GM18520 (cell line): ENCODE measurements around the gene SATB2.

Experiments used
- ATAC-seq: cut with Tn5 transposase; IDR thresholded peaks from one replicate; pipeline ENCODE4 v1.9.1; 2021; ENCODE audit not compliant: unreplicated experiment

The SATB2 gene

DNA sequence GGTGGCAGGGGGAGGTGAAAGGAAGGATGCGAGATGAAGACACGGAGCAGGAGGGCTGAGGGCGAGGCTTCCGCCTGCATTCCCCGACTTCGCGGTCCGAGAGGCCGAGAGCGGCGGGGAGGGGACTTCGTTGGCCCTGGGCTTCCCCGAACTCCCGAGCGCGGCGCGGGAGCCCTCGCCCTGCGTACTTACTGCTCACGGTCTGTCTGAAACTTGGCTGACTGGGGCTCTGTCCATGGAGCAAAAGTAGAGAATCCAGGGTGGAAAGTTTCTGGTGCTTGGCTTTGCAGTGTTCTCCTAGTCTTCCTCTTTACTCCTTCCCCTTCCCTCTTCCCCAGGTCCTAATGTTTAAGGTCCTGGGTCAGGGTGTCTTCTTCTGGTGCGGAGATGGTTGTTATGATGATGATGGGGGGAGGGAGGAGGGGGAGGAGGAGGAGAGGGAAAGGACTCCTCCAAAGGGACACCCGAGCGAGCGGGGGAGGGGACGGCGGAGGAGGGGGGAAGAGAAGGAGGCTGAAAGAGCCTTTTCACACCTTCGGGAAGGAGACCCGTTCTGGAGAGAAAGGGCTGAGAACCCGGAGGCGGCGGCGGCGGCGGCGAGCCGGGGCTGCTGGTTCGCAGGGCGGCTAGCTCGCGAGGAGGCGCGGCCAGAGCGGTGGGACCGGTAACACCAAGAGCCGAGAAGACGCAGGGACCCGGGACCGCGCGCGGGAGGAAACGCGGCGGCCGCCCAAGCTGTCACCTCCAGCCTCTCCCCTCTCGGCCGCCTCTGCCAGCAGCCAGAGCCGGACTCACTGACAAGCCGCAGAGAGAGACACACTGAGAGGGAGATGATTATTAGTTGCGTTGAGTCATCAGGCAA is at the start of gene SATB2:
Gene SATB2 (minus strand): TSS at position 793 of the 862 bp plus-strand sequence. CDS start 1,902 bp downstream, outside the sequence.
- no peak for ATAC-seq

DNA sequence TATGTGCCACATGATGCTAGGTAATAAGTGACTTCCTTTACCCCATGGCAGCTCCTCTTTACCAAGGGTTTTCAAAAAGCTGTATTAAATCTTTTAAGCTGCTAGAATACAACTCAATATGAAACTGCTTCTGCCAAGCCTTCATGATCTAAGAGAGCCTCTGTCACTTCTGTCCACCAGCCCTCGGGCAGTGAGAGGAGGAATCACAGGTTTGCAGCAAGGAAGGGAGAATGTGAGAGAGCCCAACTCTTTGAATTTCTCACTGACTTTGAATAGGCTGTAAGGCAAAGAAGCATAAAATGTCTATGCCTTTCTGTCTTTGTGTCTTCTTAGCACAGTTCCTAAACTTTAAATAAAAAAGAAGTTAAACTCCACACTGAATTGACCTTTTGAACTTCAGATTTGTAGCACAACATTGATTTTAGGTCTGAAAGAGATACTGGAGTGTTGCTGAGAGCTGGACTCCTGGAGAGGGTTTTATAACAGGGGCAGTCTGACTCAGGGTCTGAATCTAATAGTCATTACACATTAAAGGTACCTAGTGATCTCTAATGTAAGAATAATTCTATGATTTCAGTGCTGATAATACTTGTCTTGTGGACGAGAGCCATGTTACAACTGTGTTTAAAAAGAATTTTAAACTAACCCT is 48.1 kb upstream of the SATB2 start:
- ATAC-seq, result no peak

DNA sequence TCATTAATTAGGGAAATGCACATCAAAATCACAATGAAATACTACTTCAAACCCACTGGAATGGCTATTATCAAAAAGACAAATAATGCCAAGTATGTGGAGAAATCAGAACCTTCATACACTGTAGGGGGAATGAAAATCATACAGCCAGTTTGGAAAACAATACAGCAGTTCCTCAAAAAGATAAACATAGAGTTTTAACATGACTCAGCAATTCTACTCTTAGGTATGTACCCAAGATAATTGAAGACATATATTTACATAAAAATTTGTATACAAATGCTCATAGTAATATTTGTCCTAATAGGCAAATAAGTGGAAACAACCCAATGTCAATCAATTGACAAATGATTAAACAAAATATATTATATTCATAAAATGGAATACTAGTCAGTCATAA is 45.4 kb upstream of the SATB2 start:
- ATAC-seq, result no peak

DNA sequence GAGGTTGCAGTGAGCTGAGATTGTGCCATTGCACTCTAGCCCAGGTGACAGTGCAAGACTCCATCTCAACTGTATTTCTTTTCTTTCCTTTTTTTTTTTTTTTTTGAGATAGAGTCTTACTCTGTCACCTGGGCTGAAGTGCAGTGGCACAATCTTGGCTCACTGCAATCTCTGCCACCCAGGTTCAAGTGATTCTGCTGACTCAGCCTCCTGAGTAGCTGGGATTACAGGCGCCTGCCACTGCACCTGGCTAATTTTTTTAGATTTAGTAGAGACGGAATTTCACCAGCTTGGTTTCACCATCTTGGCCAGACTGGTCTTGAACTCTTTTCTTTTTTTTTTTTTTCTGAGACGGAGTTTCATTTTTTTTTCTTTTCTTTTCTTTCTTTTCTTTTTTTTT is 41.3 kb upstream of the SATB2 start:
- ATAC-seq, result no peak

DNA sequence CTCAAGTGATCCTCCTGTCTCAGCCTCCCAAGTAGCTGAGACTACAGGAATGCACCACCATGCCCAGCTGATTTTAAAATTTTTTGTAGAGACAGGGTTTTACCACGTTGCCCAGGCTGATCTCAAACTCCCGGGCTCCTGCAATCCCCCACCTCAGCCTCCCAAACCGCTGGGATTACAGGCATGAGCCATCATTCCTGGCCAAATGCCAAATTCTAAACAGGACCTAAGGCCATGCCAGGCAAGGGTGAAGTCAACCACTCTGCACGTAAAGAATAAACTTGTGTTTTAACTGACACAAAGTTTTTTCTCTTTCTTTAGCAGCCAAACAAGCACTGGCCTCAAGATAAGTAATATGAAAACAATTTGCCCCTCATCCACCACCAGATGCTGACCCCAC is 37.4 kb upstream of the SATB2 start:
- ATAC-seq, result no peak

DNA sequence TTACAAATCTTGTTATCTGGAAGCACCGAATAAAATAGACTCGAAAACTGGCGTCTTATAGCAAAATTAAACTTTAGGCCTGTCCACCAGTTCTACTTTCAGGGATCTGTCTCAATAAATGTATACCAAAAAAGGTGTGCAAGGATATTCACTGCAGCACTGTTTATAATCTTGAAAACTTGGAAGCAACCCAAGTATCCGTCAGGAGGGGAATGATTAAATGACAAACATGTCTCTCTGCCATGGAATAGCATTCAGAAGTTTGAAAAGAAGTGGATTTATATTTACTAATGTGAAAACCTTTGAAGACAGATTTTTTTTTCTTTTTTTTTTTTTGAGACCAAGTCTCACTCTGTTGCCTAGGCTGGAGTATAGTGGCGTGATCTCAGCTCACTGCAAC is 32.3 kb upstream of the SATB2 start:
- no peak for ATAC-seq

DNA sequence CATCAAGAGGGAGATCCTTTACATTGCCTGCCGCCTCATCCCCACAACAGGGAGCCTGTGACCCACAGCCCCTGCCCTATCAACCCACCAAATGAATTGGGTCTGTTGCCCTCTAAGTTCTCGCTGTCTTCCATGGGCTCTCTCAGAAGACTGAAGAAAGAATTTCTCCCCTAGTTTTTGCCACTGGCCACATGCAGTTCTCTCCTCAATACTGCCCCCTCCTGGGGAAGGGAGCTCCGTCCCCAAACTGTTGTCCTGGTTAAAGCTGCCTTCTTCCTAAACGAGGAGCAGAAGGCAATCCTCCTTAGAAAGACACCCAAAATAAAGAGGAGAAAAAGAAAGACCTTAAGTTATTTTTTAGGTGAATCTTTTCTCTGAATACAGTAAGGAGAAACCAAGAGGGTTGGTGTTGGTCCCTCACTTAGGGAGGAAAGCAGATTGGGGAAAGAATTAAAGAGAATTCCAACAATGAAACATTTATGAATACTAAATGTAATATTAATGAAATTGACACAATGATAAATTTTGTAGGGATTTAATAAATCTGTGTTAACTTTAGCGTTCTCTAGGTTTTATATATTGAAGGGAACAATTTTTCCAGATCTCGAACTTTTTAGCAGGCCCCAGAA is 31.1 kb upstream of the SATB2 start:
- no peak for ATAC-seq

DNA sequence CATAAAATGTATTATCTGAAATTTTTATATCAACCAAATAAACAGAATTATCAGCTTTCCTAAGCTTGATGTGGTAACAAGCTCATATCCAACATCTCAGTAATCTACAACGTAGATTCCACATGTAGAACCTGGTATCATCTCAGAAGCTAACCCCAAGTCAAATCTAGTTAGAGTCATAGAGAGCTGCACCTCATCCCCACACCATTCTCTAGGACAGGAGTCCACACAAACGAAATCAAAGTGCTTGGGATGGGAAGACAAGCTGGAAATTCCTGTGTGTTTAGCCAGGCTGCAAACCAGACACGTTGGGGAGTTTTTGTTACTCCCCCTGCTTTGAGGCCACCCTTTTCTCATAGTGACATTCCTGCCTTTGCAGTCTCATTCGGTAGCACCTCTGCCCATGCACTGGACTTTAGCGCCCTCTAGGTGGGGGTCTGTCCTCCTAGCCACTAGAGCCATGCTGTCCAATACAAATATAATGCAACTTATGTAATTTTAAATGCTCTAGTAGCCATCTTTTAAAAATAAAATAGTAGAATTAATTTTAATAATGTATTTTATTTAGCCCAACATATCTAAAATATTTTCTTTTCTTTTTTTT is 28.1 kb upstream of the SATB2 start:
- ATAC-seq, result no peak

DNA sequence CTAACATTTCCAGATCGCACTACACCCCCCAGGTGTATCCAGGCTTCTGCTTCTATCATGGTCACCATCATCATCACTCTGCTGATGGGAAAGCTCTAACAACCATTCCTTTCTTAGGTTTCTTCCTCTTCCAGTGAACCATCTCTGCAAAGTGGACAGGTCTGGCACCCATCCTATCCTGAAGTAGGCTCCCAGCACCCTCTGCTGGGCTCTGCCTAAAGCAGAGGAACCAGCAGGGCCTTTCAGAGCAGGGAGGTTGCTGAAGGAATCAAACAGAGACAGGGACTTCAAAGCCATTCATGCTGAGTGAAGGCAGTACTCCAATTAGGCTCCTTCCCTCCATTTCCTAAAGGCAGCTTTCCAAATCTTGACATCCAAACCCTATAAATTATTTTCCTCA is 27.2 kb upstream of the SATB2 start:
- no peak for ATAC-seq

DNA sequence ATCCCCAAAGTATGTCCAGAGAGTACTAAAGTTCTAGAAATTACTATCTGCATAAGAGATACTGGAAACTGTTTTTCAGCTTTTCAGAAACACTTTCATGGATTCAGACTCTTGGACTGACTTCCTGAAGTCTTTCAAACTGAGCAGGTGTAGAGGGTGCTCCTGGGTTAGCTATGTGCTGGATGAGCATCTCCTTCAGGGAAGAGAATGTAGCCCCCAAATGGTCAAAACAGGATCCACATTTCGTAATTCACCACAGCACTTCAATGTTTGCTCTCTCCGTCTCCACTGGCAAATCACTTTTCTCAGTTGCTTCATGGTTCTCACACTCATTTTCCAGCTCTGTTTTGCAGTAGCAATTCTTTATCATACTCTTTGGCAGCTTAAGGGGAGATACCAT is 23.2 kb upstream of the SATB2 start:
- ATAC-seq, result no peak

DNA sequence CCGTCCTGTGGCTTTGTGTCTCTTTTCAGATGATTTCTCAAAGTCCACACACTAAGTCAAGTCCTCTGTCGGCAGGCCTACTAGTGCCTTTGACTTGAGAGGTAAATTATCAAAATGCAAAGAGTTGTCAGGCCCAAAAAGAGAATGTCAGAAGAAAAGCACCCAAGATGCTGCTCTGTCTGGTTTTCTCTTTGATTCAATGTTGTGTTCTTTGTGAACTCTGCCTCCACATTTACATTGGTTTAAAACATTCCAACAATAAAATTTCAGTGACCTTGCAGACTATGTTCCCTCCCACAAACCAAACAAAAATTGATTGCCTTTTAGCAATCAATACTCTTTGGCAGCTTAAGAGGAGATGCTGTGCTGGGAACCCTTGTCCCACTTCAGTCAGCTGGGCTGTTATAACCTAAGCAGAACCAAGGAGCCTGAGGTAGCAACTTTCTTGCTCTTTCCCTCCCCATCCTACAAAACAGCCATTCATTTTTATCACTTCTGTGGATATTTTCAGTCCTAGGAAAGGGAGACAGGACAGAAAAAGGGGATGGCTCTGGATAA is 19.6 kb upstream of the SATB2 start:
- no peak for ATAC-seq

DNA sequence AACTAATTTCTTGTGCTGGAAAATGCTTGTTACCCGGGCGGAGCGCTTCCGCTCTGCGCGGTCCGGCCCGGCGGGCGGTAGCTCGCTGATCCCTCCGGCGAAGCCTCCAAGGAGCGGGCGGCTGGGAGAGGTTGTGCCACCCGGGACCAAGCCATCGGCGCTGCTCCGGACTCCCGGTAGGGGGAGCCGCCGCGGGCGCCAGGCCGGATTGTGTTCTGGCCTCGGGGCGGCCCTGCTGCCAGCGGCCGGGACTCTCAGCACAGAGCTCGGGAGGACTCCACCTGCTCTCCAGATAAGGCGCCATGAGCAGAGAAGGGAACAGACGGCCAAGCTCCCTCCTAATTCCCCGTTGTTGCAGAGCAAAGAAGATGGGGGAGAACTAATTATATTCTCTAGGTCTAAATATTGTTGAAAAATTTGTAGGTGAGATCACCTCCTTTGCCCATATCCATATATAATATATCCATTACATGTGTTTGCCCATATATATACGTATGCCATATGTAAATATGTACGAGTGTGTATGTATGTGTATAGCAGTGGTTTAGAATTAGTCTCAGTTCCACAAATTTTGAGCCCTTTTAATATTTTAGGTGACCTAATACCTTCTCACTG is 13.8 kb upstream of the SATB2 start:
- ATAC-seq, result no peak

DNA sequence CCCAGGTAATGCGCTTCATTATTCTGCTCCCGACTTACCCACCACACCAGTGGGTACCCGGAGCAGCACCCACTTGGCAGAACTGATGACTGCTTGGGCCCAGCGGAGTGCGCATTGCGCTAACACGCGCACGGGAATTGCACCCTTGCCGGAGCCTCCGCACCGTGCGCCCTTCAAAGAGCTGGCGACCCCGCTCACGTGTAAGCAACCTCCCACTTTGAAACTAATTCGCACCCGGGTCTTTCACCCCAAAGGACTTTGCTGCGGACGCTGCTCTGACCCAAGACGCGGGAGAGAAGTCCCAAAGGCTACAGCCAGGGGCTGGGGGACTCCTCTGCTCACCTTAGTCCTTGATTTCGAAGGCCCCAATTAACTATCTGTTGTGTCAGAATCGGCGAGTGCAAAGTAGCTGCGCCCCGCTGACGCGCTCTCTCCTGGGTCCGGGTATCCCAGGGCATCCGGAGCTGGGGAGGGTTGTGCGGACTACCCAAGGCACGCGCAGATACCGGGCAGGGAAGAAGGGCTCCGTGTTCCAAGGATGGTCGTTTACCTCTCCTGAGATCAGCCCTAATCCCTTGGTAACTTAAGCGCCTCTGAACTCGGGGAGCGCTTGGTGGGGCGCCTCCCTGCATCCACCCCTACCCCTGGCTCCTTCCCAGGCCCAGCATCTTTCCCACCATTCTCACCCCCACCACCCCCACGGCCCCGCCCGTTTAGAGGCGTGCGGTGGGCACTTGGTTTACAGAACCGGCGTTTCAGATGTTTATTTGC is 13.1 kb upstream of the SATB2 start:
- no peak for ATAC-seq

DNA sequence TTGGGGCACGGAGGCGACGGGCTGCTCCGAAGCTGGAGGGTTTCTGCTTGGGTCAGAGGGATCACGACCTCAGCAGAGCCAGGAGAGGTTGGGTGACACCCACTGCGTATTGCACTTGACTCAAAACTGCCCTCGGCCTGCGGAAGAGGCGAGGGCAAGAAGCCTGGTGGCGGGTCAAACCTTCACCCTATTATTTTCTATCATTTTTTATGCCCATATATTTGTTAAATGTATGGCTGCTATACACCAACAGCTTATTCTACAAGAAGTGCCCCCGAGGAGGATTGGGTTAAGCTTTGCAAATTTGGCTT is 12.6 kb upstream of the SATB2 start:
- ATAC-seq, result no peak

DNA sequence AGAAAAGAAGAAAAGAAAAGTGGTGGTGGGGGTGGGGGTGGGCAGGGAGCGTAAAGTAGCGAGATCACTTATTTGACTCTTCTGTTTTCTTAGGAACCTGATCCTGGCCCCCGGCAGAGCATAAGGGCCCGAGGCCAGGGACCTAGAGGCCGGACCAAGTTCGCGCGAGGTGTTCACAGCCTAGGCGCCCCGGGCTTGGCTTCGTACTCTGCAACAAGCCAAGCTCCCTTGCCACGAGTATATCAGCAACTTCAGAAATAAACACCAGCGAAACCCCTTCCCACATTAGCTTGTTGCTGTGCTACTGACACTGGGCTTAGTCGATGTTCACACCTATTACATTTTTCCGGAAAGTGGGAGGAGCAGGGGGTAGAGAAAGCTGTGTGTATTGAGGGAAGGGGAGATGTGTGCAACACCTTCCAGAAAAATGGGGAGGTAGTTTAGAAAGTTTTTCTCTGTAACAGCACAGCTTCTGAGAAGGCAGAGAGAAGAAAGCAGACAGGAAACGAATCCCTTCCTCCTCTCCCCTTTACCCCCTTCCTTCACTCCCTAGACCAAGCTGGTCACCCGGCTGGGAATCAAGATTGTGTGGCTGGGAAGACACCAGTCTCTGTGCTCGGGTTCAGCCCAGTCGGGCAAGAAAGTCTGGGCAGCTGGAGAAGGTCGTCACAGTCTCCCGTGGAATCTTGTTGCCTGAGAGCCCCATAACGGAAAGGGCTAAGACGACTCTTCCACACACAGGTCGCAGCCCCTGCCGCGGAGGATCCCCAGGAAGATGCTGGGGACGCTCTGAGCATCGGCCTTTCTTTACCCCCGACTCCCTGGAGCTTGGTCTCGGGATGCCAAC is 12.0 kb upstream of the SATB2 start:
- ATAC-seq, result no peak

DNA sequence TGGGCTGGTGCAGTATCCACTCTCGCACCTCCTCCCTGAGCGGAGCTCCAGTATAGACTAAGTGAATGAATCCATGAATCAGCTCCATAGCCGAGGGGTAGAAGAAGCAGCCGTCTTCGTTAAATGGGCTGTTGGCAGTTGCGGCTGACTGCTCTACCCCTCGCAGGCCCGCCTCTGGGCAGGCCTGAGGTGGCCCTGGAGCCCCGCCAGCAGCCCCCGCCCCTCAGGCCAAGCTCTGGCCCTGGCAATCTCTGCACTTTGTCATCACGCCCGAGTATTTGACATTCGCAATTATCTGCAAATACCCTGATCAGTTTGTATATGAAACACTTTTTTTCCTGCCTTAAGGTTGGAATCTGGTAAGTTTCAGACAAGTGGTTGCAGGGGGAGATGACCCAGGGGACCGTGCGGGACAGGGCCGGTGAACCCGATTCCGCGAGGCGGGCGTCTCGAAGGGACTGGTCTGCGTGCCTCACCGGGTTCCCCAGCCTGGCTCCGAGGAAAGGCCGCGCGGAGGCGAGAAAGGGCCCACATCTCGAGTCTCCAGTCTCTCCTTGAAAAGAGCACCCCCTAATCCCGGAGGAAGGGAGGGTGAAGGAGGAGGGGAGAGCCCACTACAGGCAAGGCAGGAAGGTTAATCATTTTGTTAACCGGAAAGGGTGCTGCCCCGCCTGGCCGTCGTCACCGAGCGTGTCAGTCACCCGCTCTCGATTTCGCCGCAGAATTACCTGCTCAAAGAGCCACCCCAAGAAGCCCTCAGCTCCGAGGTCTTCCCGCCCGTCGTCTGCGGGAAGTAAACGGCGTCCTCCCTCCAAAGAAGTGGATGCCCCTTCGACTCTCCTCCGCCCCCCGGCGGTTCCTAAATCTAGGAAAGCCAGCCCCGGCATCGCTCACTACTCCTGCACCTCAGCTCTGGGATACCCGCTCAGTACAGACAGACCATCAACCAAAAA is 11.1 kb upstream of the SATB2 start:
- ATAC-seq, result no peak

DNA sequence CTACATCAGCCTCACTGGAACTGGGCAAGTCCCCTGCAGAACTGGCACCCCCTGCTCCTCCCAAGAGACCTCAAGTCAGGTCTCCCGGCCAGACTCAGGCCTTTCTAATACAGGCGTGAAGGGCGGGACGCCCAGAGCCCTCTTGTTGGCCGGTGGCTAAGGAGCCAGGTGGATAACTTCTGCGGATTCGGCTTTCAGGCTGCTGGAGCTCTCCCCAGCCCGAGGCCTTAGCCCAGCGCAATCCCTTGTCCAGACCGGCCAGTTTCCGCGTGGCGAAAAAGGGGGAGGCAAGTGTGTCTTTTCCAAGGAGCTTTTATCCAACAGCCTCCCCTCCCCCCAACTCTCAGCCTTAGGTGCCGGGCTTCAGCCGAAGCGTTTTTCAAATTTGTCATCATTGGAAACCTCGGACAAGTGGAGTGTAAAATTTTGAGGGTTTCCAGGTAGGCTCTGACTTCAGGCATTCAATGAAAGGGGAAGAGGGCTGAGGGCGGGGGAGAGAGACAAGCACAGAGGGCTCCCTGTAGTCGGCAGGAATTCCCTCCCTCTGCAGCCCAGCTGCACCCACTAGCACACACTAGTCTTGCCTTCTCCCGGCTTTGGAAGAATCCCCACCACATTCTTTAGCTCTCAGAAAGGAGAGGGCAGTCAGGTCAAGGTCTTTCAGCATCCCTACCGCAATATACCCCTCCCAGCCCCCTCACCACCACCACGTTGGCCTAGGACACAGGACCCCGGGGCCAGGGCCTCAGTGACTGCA is 9.5 kb upstream of the SATB2 start:
- no peak for ATAC-seq

DNA sequence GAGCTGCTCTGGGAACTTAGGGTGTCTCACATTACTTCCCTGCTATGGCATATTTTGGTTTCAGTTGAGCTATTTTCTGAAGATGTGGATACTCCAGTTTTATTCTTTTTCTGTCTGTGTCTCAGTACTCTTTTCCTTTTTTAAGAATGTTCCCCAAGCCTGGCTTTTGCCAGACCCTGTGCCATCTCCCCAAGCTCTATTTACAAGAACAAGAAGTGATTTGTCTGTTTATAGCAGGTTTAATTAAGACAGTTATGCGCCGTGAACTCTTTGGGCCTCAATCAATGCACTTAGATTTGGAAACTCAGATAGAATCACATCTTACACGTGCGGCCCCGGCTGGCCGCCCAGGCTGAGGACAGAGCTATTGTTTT is 8.9 kb upstream of the SATB2 start:
- ATAC-seq, result no peak
